ENCODE measurements around the gene GPR107. TPM values are rescaled to one million over a fixed set of nuclear protein-coding genes. Genes with fewer than 3 reads are reported as not detected.

The GPR107 gene
- total RNA-seq, 1 donor from 2014 or later: 19.8 TPM

DNA sequence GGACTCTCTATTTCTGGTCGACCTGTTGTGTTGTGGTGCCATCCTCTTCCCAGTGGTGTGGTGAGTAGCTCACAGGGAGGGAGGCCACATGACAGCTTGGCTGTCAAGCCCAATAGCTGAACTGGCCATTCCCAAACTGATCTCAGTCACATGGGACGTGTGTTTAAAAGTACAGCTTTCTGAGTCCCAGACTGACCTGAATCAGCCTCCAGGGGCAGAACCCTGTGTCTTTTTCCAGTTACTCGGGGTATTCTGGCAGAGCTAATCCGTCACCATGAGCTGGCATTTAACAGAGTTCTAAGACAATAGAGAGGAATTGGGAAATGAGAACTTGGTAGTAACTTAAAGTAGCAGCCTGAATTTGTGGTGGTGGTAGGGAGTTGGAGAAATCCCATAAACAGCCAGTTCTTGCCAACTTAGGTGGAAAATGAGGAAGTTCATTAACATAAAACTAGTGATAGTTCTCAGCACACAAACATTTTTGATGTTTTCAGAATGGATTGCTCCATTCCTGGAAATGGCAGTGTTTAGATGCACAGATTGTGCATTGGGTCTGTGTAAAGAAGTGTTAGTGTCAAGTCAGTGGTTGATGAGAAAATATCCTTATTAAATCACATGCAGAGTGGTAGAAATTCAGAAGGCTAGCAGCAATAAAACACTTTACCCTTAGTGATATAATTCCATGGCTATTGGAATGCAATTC lies 50.9 kb downstream of the GPR107 start:
- Histone ChIP-seq H3K4me3 (ENCODE audit: low read length in 3 of 3) (peak overlapping the region in 1 of 3 donors; percentile 13), H3K9ac (ENCODE audit: low read depth in 1 of 3, low read length in 3 of 3) (peak overlapping the region in 2 of 3 donors; percentile 28 to 57), H3K36me3 (ENCODE audit: control insufficient read depth in 3 of 3, insufficient read depth in 3 of 3, low read length in 3 of 3) (peaks cover 44 to 69% (median 60%) of the 10 kb centered on the region in 3 donors), H3K27me3 (ENCODE audit: control insufficient read depth in 3 of 3, insufficient read depth in 3 of 3, low read length in 3 of 3) (no peaks in the 10 kb centered on the region), H3K27ac (ENCODE audit: low read depth, low read length) (peak overlapping the region; percentile 0), H3K4me1 (ENCODE audit: control insufficient read depth in 3 of 3, insufficient read depth in 3 of 3, low read length in 3 of 3) (peaks cover 5 to 12% (median 7%) of the 10 kb centered on the region in 3 donors), H3K9me3 (ENCODE audit: control insufficient read depth in 3 of 3, low read length in 3 of 3) (no peaks in the 10 kb centered on the region)

DNA sequence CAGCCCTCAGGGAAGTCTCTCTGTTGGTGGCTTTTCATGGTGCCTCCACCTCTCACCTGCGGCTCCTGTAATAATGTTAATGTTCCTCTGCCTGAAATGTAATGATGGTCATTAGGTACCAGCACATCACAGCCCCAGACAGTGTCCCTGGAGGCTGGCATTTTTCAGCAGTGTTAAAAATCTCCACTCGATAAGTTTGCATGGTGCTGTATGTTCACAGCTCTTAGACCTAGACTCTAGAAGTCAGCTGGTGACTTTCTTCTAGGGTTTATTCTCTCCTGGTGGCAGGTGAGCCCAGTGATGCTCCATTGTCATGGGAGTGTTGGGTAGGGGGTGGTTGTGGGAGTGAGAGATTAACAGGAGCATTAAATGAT lies 53.1 kb downstream of the GPR107 start:
- H3K4me3 ChIP-seq (ENCODE audit: low read length in 3 of 3): no peak overlapping the region
- no peaks in the 10 kb centered on the region for H3K9me3 ChIP-seq (ENCODE audit: control insufficient read depth in 3 of 3, low read length in 3 of 3)
- H3K4me1 ChIP-seq (ENCODE audit: control insufficient read depth in 3 of 3, insufficient read depth in 3 of 3, low read length in 3 of 3): peaks cover 5 to 12% (median 7%) of the 10 kb centered on the region in 3 donors
- peaks cover 41 to 66% (median 52%) of the 10 kb centered on the region in 3 donors for H3K36me3 ChIP-seq (ENCODE audit: control insufficient read depth in 3 of 3, insufficient read depth in 3 of 3, low read length in 3 of 3)
- H3K27ac ChIP-seq (ENCODE audit: low read depth, low read length): no peak overlapping the region
- H3K27me3 ChIP-seq (ENCODE audit: control insufficient read depth in 3 of 3, insufficient read depth in 3 of 3, low read length in 3 of 3): no peaks in the 10 kb centered on the region
- no peak overlapping the region for H3K9ac ChIP-seq (ENCODE audit: low read depth in 1 of 3, low read length in 3 of 3)

DNA sequence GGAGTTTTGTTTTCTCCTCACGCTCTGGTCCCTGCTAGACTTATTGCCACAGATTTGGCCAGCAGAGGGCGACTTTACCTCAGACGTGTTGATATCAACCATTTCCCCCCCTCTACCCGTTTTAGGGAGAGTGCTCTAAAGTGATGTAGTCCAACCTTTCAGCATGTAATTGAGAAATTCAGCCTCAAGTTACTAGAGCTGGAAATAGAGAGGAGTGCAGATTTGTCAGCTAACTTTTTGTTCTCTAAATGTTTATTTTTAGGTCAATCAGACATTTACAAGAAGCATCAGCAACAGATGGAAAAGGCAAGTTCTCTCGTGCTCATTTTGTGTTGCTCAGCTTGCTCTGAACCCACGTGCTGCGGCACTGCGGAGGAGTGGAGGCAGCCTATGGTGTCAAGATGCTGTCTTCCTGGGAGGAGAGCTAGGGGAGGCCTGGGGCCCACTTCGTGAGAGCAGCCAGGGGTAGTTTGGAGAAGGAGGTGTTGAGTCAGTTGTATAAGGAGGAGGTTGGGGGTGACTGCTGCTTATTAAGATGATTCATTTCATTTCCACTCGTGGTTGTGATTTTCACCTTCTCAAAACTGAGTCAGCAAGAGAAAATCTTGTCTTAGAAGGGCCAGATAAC lies 53.6 kb downstream of the GPR107 start:
- Histone ChIP-seq H3K36me3 (ENCODE audit: control insufficient read depth in 3 of 3, insufficient read depth in 3 of 3, low read length in 3 of 3) (peaks cover 39 to 61% (median 53%) of the 10 kb centered on the region in 3 donors), H3K4me1 (ENCODE audit: control insufficient read depth in 3 of 3, insufficient read depth in 3 of 3, low read length in 3 of 3) (peaks cover 5 to 12% (median 7%) of the 10 kb centered on the region in 3 donors), H3K9ac (ENCODE audit: low read depth in 1 of 3, low read length in 3 of 3) (no peak overlapping the region), H3K27me3 (ENCODE audit: control insufficient read depth in 3 of 3, insufficient read depth in 3 of 3, low read length in 3 of 3) (no peaks in the 10 kb centered on the region), H3K9me3 (ENCODE audit: control insufficient read depth in 3 of 3, low read length in 3 of 3) (no peaks in the 10 kb centered on the region), H3K4me3 (ENCODE audit: low read length in 3 of 3) (no peak overlapping the region), H3K27ac (ENCODE audit: low read depth, low read length) (no peak overlapping the region)

DNA sequence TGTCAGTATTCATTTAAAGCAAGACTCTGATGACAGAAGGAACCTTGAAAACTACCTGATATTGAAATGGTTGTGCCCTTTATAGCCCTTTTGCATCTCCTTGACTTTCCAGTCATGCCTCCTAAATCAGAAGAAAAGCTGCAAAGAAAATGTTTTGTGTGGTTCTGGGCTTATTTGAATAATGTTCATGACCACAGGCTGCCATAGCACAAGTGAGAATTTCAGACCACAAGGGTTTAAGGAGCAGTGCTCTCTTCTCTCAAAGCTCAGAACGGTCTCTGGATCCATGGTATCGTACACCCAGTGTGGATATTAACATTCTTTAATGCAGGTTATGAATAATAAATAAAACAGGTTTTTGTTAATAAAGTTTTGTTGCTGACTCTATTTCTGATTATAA lies 54.2 kb downstream of the GPR107 start:
- Histone ChIP-seq H3K9ac (ENCODE audit: low read depth in 1 of 3, low read length in 3 of 3) (no peak overlapping the region), H3K4me3 (ENCODE audit: low read length in 3 of 3) (no peak overlapping the region), H3K27ac (ENCODE audit: low read depth, low read length) (no peak overlapping the region), H3K27me3 (ENCODE audit: control insufficient read depth in 3 of 3, insufficient read depth in 3 of 3, low read length in 3 of 3) (no peaks in the 10 kb centered on the region), H3K36me3 (ENCODE audit: control insufficient read depth in 3 of 3, insufficient read depth in 3 of 3, low read length in 3 of 3) (peaks cover 36 to 58% (median 49%) of the 10 kb centered on the region in 3 donors), H3K4me1 (ENCODE audit: control insufficient read depth in 3 of 3, insufficient read depth in 3 of 3, low read length in 3 of 3) (peaks cover 5 to 12% (median 7%) of the 10 kb centered on the region in 3 donors), H3K9me3 (ENCODE audit: control insufficient read depth in 3 of 3, low read length in 3 of 3) (no peaks in the 10 kb centered on the region)

DNA sequence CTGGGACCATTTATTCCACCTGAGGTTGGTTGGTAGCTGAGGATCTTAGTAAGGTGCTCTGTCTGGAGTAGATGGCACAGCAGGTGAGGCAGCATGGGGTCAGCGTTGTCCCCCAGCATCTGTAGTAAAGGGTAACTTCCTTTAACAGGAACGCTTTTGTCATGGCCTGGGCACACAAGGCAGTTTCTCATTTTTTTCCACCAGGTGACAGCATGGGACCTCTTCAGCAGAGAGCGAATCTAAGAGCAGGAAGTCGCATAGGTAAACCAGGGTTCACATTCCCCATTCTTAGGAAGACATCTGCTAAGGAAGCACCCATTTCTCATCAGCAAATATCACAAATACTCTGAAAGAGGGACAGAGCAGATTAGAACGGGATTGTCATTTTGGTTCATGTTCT lies 56.5 kb downstream of the GPR107 start:
- H3K9me3 ChIP-seq (ENCODE audit: control insufficient read depth in 3 of 3, low read length in 3 of 3): no peaks in the 10 kb centered on the region
- no peak overlapping the region for H3K27ac ChIP-seq (ENCODE audit: low read depth, low read length)

DNA sequence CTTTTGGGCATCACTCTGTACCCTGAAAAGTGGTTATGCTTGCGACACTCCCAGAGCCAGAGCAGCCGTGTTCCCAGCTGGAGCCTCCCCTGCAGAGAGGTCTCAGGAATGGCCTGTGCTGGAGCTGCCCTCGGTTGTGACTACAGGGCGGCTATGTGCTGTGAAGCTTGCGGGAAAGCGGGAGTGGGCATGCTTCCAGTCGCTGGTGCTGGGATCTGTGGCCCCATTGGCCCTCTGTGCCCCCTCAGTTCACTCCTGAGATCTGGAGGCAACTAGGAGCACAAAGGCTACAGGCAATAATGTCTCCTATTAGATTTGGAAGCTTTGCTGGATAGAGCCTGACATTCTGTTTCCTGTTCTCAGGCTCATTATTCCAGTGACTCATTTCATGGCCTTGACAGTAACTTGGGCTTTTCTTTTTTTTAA lies 56.9 kb downstream of the GPR107 start:
- Histone ChIP-seq H3K27ac (ENCODE audit: low read depth, low read length) (no peak overlapping the region), H3K27me3 (ENCODE audit: control insufficient read depth in 3 of 3, insufficient read depth in 3 of 3, low read length in 3 of 3) (no peaks in the 10 kb centered on the region), H3K9ac (ENCODE audit: low read depth in 1 of 3, low read length in 3 of 3) (no peak overlapping the region), H3K36me3 (ENCODE audit: control insufficient read depth in 3 of 3, insufficient read depth in 3 of 3, low read length in 3 of 3) (peaks cover 21 to 39% (median 32%) of the 10 kb centered on the region in 3 donors), H3K9me3 (ENCODE audit: control insufficient read depth in 3 of 3, low read length in 3 of 3) (no peaks in the 10 kb centered on the region), H3K4me1 (ENCODE audit: control insufficient read depth in 3 of 3, insufficient read depth in 3 of 3, low read length in 3 of 3) (no peaks in the 10 kb centered on the region), H3K4me3 (ENCODE audit: low read length in 3 of 3) (no peak overlapping the region)

More for the DNA sequence above, 56.5 kb downstream of the GPR107 start:
- Histone ChIP-seq H3K9ac (ENCODE audit: low read depth in 1 of 3, low read length in 3 of 3) (no peak overlapping the region), H3K36me3 (ENCODE audit: control insufficient read depth in 3 of 3, insufficient read depth in 3 of 3, low read length in 3 of 3) (peaks cover 21 to 42% (median 33%) of the 10 kb centered on the region in 3 donors), H3K27me3 (ENCODE audit: control insufficient read depth in 3 of 3, insufficient read depth in 3 of 3, low read length in 3 of 3) (no peaks in the 10 kb centered on the region), H3K4me3 (ENCODE audit: low read length in 3 of 3) (no peak overlapping the region), H3K4me1 (ENCODE audit: control insufficient read depth in 3 of 3, insufficient read depth in 3 of 3, low read length in 3 of 3) (no peaks in the 10 kb centered on the region)

DNA sequence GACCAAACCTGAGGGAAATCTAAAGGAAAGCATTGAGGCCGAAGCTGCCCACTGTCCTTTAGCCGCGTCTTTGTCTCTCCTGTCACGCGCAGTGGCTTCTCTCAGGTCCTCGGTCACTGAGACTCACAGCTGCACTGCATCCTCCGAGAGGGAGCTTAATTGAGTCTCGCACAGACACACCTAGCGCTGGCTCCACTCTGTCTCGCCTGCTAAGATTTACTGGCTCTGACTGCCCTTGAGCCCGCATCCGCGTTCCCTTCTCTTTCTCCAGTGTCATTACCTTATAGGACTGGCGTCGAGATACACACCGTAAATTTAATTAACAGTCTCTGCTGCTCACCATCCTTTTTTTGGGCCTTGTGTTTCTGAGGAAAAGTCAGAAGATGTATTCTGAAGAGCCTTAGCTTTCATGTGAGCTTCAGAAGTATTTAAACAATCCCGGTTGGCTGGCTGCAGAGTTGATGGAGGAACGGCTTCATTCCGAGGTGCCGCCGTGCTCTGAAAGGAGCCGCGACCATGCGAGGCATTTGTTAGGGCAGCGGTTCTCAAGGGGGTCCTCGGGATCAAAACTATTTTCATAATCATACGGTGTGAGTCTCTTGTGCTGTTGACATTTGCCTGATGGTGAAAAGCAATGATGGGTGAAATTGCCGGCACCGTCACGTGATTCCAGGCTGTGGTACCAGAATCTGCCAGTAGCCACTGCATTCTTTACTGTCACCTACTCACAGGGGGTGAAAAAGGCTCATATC lies 58.3 kb downstream of the GPR107 start:
- H3K36me3 ChIP-seq (ENCODE audit: control insufficient read depth in 3 of 3, insufficient read depth in 3 of 3, low read length in 3 of 3): peaks cover 24 to 36% (median 36%) of the 10 kb centered on the region in 3 donors
- H3K27ac ChIP-seq (ENCODE audit: low read depth, low read length): no peak overlapping the region
- no peaks in the 10 kb centered on the region for H3K27me3 ChIP-seq (ENCODE audit: control insufficient read depth in 3 of 3, insufficient read depth in 3 of 3, low read length in 3 of 3)
- no peak overlapping the region for H3K4me3 ChIP-seq (ENCODE audit: low read length in 3 of 3)
- no peaks in the 10 kb centered on the region for H3K9me3 ChIP-seq (ENCODE audit: control insufficient read depth in 3 of 3, low read length in 3 of 3)
- no peaks in the 10 kb centered on the region for H3K4me1 ChIP-seq (ENCODE audit: control insufficient read depth in 3 of 3, insufficient read depth in 3 of 3, low read length in 3 of 3)
- no peak overlapping the region for H3K9ac ChIP-seq (ENCODE audit: low read depth in 1 of 3, low read length in 3 of 3)

DNA sequence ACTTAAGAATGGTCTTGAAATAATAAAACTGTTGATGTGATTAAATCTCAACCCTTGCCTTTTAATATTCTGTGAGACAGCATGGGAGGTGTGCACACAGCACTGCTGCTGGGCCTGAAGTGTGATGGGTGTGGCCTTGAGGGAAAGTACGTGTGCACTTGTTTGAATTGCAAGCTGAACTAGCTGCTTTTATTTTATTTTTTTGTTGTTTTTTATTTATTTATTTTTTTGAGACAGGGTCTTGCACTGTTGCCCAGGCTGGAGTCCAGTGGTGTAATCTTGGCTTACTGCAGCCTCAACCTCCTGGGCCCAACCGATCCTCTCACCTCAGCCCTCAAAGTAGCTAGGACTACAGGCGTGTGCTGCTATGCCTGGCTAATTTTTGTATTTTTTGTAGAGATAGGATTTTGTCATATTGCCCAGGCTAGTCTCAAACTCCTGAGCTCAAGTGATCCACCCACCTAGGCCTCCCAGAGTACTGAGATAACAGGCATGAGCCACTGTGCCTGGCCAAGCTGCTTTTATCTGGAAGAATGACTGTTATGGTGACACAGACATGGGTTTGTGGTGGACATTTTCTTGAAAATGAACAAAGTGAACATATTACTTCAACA lies 58.9 kb downstream of the GPR107 start:
- Histone ChIP-seq H3K4me1 (ENCODE audit: control insufficient read depth in 3 of 3, insufficient read depth in 3 of 3, low read length in 3 of 3) (peaks cover 0 to 2% (median under 1%) of the 10 kb centered on the region in 3 donors), H3K36me3 (ENCODE audit: control insufficient read depth in 3 of 3, insufficient read depth in 3 of 3, low read length in 3 of 3) (peaks cover 26 to 35% (median 31%) of the 10 kb centered on the region in 3 donors), H3K4me3 (ENCODE audit: low read length in 3 of 3) (no peak overlapping the region), H3K27me3 (ENCODE audit: control insufficient read depth in 3 of 3, insufficient read depth in 3 of 3, low read length in 3 of 3) (no peaks in the 10 kb centered on the region), H3K9me3 (ENCODE audit: control insufficient read depth in 3 of 3, low read length in 3 of 3) (no peaks in the 10 kb centered on the region), H3K9ac (ENCODE audit: low read depth in 1 of 3, low read length in 3 of 3) (no peak overlapping the region), H3K27ac (ENCODE audit: low read depth, low read length) (no peak overlapping the region)

DNA sequence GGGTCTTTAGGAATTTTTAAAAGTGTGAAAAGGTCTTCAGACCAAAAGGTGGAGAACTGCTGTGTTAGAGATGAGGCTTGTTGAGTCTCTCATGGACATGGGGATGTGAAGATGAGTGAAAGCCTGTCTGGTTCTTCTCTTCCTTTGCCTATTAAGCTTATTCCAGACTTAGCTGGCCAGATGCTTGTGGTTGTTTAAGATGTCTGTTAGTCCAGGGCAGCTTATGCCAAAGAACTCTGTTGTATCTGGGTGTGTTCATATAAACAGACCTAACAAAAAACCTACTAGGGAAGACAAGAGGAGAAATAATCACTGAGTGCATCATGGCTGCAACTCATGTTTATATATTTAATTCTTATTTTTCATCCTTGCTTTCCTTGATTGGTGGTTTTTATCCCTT lies 61.0 kb downstream of the GPR107 start:
- Histone ChIP-seq H3K27me3 (ENCODE audit: control insufficient read depth in 3 of 3, insufficient read depth in 3 of 3, low read length in 3 of 3) (no peaks in the 10 kb centered on the region), H3K27ac (ENCODE audit: low read depth, low read length) (no peak overlapping the region), H3K36me3 (ENCODE audit: control insufficient read depth in 3 of 3, insufficient read depth in 3 of 3, low read length in 3 of 3) (peaks cover 21 to 34% (median 26%) of the 10 kb centered on the region in 3 donors), H3K4me3 (ENCODE audit: low read length in 3 of 3) (no peak overlapping the region), H3K4me1 (ENCODE audit: control insufficient read depth in 3 of 3, insufficient read depth in 3 of 3, low read length in 3 of 3) (peaks cover 7 to 20% (median 14%) of the 10 kb centered on the region in 3 donors), H3K9me3 (ENCODE audit: control insufficient read depth in 3 of 3, low read length in 3 of 3) (no peaks in the 10 kb centered on the region), H3K9ac (ENCODE audit: low read depth in 1 of 3, low read length in 3 of 3) (no peak overlapping the region)
